ENCODE results near the gene GPR50.

GPR50 gene

GRCh38 chrX:151228935-151229334 is 52.6 kb downstream of the GPR50 start:
- DNase-seq: no peak

All from NCI-H774 (cell line).